NCI-H1417 (cell line): Measurements from ENCODE around the gene STX18.
"Not testable (repeated sequence)": the region's sequence is repeated elsewhere in the genome, so short reads cannot be mapped to it uniquely, and the experiment has no call there.

ENCODE experiments used
- DNase-seq, 3 experiments: peaks; one replicate each; lab custom pipeline; 2025; lab: John Stamatoyannopoulos, UW

The STX18 gene

DNA sequence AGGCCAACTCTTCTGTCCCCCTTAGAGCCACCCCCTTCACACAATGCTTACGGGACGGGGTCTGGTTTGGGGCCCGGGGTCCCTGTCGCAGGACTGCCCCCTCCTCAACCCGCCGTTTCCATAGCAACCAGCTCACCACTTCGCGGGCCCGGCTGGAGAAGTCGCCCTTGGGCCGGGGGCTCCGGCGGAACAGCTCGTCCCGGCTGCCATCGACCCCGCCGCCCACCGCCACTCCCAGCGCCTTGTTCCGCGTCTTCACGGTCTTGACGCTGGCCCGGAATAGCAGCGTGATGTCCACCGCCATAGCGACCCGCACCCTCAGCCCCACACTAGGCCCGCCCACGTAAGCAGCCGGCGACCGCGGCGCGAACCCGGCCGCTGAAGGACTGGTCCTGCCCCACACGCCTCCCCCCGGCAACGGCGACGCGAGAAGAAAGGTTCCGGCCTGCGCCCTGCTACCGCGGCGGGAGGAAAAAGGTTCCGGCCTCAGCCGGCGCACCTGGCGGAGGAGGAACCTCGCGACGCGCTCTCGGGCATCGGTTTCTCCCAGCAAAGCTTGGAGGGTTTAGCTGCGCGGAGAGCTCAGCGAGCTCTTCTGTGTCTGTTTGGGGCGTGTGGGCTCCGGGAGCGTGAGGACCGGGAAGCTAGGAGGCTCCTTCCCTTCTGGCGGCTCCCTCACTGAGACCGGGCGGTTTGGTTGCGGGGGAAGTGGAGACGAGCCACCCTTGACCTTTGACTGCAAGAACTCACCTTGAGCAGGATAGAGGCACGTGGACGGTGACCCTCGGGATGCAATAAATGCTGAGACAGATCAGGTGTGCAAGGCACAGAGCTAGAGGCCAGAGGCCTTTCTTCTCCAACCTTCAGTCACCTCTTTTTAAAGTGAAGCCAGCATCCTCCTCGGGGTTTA lies at the start of gene STX18:
Gene STX18 (minus strand): TSS at position 388 of the 910 bp plus-strand sequence. CDS start 84 bp downstream, at position 304.
- DNase-seq: peak; percentile 90 to 94 (median 92)

- no peak for DNase-seq
Observed at GRCh38 chr4:4591071-4591470, 49.2 kb upstream of the STX18 start.

- no peak for DNase-seq
Observed at GRCh38 chr4:4590546-4590945, 48.7 kb upstream of the STX18 start.

DNA sequence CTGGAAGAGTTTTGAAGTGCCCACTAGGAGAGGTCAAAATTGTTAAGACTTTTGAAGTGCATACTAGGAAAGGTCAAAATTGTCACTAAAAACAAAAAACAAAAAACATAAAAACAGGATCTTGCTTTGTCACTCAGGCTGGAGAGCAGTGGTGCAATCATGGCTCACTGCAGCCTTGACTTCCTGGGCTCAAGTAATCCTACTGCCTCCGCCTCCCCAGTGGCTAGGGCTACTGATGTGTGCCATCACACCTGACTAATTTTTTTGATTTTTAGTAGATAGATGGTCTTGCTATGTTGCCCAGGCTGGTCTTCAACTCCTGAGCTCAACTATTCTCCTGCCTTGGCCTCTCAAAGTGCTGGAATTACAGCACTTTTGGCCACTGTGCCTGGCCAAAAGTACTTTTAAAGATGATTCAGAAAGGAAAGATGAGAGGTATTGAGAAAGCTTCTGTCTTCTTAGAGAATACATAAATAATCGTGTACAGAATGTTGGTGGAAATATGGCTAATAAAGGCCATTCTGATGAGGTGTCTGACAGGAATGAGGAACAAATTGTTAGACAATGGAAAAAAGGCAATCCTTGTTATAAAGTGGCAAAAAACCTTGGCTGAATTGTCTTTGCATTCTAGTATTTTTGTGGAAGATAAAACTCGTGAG lies 43.3 kb upstream of the STX18 start:
- DNase-seq: no peak

- DNase-seq: no peak
Observed at GRCh38 chr4:4583606-4584005, 41.8 kb upstream of the STX18 start.

GRCh38 chr4:4582653-4583052 lies 40.8 kb upstream of the STX18 start:
- DNase-seq: no peak

GRCh38 chr4:4580494-4580893 lies 38.6 kb upstream of the STX18 start:
- no peak for DNase-seq

DNA sequence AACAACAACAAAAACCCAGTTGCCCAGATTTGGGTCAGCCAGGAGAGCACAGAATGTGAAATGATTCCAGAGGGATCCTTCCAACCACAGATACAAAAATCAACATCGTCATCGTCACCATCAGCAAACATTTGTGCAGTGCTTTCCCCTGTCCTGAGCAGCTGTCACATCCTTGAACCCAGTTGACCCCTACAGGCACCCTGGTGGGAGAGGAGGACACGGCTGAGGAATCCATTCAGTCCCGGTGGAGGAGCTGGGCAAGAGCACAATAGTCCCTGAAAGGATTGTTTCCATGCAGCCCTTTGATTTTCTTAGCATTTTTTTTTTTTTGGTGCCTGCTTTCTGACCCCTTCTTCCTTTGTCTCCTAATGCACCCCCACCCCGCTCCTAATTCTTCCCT lies 37.1 kb upstream of the STX18 start:
- peak in 1 of 3 experiments; percentile 49 for DNase-seq

DNA sequence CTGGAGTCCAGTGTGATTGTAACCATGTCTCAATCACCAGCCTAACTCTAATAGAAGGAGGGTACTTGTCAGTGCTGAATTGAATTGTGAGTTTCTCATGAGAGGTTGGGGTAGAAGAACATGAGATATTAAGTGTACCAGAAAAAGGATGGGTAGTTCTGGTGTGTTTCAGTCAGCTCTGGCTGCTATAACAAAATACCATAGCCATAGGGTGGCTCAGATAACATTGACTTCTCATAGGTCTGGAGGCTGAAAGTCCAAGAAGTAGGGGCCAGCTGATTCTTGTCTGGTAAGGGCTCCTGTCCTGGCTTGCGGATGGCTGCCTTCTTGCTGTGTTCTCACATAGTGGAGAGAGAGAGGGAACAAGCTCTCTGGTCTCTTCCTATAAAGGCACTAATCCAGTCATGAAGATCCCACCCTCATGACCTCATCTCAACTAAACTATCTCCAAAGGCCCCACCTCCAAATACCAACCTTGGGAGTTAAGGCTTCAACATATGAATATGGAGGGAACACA lies 35.6 kb upstream of the STX18 start:
- no peak for DNase-seq

- peak; percentile 74 to 75 (median 74) for DNase-seq
Observed at GRCh38 chr4:4575284-4576211, 33.7 kb upstream of the STX18 start.

DNA sequence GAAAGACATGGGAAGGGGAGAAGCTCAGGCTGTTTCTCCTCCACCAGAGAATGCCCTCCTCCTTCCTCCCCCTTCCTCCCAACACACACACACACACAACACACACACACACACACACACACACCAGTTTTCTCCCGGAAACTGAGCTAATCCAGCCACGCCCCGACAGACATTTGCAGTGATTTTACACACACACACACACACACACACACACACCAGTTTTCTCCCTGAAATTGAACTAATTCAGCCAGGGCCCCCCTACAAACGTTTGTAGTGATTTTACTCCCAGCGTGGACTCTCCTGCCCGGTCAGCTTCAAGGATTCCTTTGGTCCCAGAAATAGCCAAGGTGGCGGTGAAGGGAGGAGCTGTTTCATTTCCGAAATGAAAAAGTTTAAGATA lies 32.9 kb upstream of the STX18 start:
- peak; percentile 43 to 65 (median 59) for DNase-seq

DNA sequence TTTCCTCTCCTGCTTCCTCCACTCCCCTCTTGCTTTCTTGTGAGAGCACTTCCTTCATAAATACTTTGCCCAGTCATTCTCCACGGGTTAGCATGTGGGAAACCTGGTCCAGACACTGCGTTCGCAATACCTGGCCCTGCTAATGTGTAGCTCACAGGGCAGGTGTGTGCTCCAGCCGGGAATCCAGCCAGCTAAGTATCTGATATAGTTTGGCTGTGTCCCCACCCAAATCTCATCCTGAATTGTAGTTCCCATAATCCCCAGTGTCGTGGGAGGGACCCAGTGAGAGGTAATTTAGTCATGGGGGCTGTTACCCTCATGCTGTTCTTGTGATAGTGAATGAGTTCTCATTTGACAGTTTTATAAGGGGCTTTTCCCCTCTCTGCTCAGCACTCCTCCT lies 32.2 kb upstream of the STX18 start:
- DNase-seq: no peak

DNA sequence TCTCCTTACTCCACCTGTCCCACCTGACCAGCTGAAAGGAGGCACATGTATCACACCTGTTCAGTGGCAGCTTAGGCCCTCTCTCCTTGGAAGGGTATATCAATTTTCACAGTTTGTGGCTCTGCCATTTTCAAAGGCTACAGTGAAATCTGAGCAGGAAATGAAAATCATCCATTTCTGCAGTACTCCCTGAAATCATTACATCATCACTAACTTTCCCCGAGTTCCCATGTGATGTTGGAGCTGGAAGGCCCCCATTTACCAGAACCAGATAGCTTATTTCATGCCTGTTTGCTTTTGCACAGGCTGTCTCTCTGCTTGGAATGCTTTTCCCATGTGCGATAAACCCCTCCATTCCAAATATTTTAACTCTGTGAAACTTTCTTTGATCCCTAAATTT lies 31.0 kb upstream of the STX18 start:
- no peak for DNase-seq

GRCh38 chr4:4569861-4570260 lies 28.0 kb upstream of the STX18 start:
- DNase-seq: not testable (repeated sequence)

DNA sequence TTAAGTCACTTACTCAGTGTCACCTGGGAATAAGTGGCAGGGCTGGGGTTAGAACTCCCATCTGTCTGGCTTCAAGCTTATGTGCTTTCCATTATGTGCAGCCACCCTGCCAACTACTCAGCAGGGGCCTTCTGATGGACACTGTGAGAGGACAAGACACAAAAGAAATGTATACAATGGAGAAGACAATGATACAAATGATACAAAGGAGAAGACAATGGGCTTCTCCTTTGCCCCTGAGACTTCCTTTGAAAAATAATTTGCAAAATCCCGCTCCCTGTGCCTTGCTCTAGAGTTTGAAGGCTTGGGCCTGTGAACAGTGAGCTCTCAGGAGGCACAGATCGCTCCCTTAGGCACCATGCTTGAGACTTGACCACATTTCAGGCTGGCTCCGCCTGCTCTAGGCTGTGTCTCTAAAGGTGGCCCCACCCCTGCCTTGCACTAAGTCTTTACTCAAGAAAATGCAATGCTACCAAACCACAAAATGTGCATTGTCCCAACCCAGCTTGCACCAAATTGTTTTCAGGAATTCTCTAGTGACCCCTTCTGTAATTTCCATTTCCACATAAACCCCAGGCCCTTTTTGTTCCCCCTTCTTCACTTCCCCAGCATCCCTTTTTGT lies 27.1 kb upstream of the STX18 start:
- DNase-seq: no peak

DNA sequence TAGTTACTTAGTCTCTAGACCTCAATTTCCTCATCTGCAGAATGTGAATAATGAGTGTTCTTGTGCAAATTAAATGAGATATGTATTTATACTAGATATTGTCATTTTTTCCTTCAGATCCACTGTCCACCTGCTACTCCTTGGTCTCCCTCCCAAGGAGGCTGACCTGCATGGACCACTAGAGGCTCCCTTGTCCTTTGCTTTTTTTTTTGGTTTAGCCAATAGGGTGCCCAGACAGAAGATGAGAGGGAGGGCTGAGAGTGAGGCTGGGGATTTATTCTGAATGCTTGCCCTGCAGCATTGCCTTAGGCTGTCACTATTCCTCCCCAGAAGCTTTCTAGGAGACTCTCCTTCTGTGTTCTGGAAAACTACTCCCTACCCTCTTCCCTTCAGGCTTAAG lies 24.5 kb upstream of the STX18 start:
- DNase-seq: not testable (repeated sequence)

- no peak for DNase-seq
Observed at GRCh38 chr4:4564522-4564921, 22.7 kb upstream of the STX18 start.

DNA sequence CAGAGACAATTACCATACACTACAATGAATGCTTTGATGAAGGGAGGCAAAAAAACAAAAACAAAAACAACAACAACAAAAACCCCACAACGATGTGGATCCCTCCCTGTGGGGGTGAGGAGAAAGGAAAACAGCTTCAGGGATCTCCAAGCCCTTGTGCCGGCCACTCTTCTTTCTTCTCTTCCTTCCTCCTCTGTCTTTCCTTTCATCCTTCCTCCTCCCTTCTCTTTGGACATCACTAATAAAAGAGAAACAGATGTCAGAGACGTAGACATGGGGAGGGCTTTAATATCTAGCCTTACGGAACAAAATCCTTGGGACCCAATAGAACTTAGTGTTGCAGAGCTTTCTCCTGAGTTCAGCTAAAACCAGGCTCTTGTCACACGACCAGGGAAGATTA lies 18.8 kb upstream of the STX18 start:
- DNase-seq: no peak

DNA sequence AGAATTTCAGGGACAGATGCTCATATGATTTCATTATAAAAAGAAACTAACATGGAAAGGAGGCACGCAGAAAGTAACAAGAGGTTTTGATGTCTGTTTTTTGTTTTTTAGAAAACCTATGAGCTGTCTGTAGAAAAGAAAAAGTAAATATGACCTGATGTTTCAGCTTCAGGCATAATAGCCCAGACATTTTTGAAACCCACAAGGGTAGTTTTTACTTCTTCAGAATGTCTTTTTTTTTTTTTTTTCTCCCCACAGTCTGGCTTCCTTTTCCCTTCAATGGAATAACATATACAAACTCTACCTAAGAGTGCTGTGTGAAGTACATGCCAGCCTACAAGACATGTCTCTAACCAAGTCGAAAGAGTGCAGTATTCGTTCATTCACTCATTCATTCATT lies 18.3 kb upstream of the STX18 start:
- no peak for DNase-seq

GRCh38 chr4:4559596-4559995 lies 17.7 kb upstream of the STX18 start:
- DNase-seq: no peak

DNA sequence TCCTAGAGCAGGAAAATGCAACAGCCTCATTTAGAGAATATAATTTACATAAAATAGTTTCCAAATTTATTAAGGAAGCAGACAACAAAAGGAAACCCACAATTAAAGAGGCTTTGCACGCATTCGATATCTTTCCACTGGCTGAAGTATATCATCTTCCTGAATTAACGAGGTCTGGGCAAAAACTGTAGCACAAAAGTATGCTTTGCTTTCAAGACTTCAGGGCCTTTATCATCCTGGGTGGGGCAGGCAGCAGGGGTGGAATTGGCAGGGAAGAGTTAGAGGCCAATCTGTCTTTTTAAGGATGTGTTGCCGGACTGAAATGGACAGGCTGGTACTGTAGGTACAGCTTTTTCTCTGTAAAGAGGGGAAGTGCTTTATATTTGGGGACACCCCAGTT lies 17.0 kb upstream of the STX18 start:
- no peak for DNase-seq

- DNase-seq: no peak
Observed at GRCh38 chr4:4555916-4556315, 14.1 kb upstream of the STX18 start.
